Small intestine (tissue), 7 donors: Measurements from ENCODE around the gene SRMS. TPM values are rescaled to one million over a fixed set of nuclear protein-coding genes. Genes with fewer than 3 reads are reported as not detected.

Experiments
- DNase-seq, 2 donors: peaks; one replicate each; pipeline versions ENCODE4 v3.0.0 to v3.0.0-alpha.2; 2013
- FAIRE-seq: peaks from 2 replicates; lab custom pipeline; 2012; peaks lifted over from hg19 to GRCh38; lab: Jason Lieb, UNC
- H3K27ac ChIP-seq, 3 donors: one replicate each; pipeline ENCODE4 v1.5.1; 2013; ENCODE audit warnings: low read length in 2 of 3, mild to moderate bottlenecking in 2 of 3, control low read depth in 1 of 3, inconsistent platforms in 1 of 3, low read depth in 1 of 3, moderate library complexity in 1 of 3
- H3K27me3 ChIP-seq, 3 donors: one replicate each; pipeline ENCODE4 v1.6.1; 2013; ENCODE audit warnings: low read length in 3 of 3, inconsistent platforms in 1 of 3; ENCODE audit not compliant: control insufficient read depth in 3 of 3, insufficient read depth in 3 of 3
- H3K36me3 ChIP-seq, 3 donors: one replicate each; pipeline ENCODE4 v1.6.1; 2013; ENCODE audit warnings: low read length in 3 of 3, inconsistent platforms in 1 of 3, low read depth in 1 of 3, mild to moderate bottlenecking in 1 of 3, moderate library complexity in 1 of 3; ENCODE audit not compliant: control insufficient read depth in 3 of 3, insufficient read depth in 2 of 3
- H3K4me1 ChIP-seq, 3 donors: one replicate each; pipeline ENCODE4 v1.6.1; 2013; ENCODE audit warnings: low read length in 2 of 3, inconsistent platforms in 1 of 3, low read depth in 1 of 3, mild to moderate bottlenecking in 1 of 3, moderate library complexity in 1 of 3; ENCODE audit not compliant: control insufficient read depth in 3 of 3, insufficient read depth in 2 of 3
- H3K4me3 ChIP-seq, 3 donors: one replicate each; pipeline ENCODE4 v1.5.1; 2013; ENCODE audit warnings: low read length in 3 of 3, control low read depth in 1 of 3, inconsistent platforms in 1 of 3, low read depth in 1 of 3, mild to moderate bottlenecking in 1 of 3, moderate library complexity in 1 of 3
- H3K9me3 ChIP-seq, 2 donors: one replicate each; pipeline ENCODE4 v1.6.1; 2013; ENCODE audit warnings: low read depth in 1 of 2, low read length in 1 of 2; ENCODE audit not compliant: control insufficient read depth in 2 of 2, insufficient read depth in 1 of 2
- WGBS, 3 donors: extraction: QIAGEN DNeasy Blood & Tissue Kit; methylation state at CpG; one replicate each; pipeline ENCODE4 v1.1.7; 2013; 5-methylcytosine and 5-hydroxymethylcytosine counted together
- polyA plus RNA-seq, 4 donors: library from polyadenylated mRNA; stranded (reverse) in 3 of 4; unstranded in 1 of 4; fragments of 200-250 nt in 3 of 4; fragments of 120-200 nt in 1 of 4; gene quantifications; one replicate each; pipeline versions ENCODE4 v1.2.1 to v1.2.3, GENCODE V29; 2013
- donor health status: healthy with polysubstance abuse.
- donor health status: control.
- donor health status: control.
- donor health status: Bipolar disorder and iron deficiency.
- donor health status: healthy.

SRMS gene
- polyA plus RNA-seq, 4 donors, result 0.18 TPM; not detected in 3

- Histone ChIP-seq H3K27ac (no peak overlapping the region), H3K9me3 (no peaks in the 10 kb centered on the region), H3K4me1 (peaks cover 0 to 8% (median 0%) of the 10 kb centered on the region in 3 donors), H3K36me3 (peaks cover 2 to 44% (median 4%) of the 10 kb centered on the region in 3 donors), H3K4me3 (no peak overlapping the region), H3K27me3 (peaks cover 0 to 1% (median 0%) of the 10 kb centered on the region in 3 donors)
- FAIRE-seq (no peak), DNase-seq (no peak)
- 88 to 90% (median 88%) methylated on average over 35 to 46 of the region's 46 CpGs for whole genome bisulfite sequencing, 3 donors
Observed at GRCh38 chr20:63568986-63569949, 21.7 kb upstream of the SRMS start.

- Histone ChIP-seq H3K4me3 (no peak overlapping the region), H3K36me3 (peaks cover 2 to 52% (median 4%) of the 10 kb centered on the region in 3 donors), H3K27ac (peak overlapping the region in 1 of 3 donors; percentile 21), H3K4me1 (peaks cover 0 to 6% (median 0%) of the 10 kb centered on the region in 3 donors), H3K9me3 (no peaks in the 10 kb centered on the region), H3K27me3 (no peaks in the 10 kb centered on the region)
- no peak for DNase-seq
- WGBS, 3 donors, result 71 to 82% (median 75%) methylated on average over 40 to 43 of the region's 43 CpGs
- no peak for FAIRE-seq
Observed at GRCh38 chr20:63568170-63568981, 20.8 kb upstream of the SRMS start.

- Histone ChIP-seq H3K4me3 (no peak overlapping the region), H3K27ac (peak overlapping the region in 1 of 3 donors; percentile 55), H3K4me1 (no peaks in the 10 kb centered on the region), H3K27me3 (no peaks in the 10 kb centered on the region), H3K36me3 (peaks cover 2 to 54% (median 5%) of the 10 kb centered on the region in 3 donors), H3K9me3 (no peaks in the 10 kb centered on the region)
- 75 to 81% (median 81%) methylated on average over 34 to 37 of the region's 37 CpGs for WGBS, 3 donors
- FAIRE-seq (no peak), DNase-seq (no peak)
Observed at GRCh38 chr20:63567386-63568169, 20.0 kb upstream of the SRMS start.

GRCh38 chr20:63567136-63567385, 19.5 kb upstream of the SRMS start:
- Histone ChIP-seq H3K4me3 (no peak overlapping the region), H3K9me3 (no peaks in the 10 kb centered on the region), H3K36me3 (peaks cover 0 to 55% (median 6%) of the 10 kb centered on the region in 3 donors), H3K27ac (no peak overlapping the region), H3K4me1 (no peaks in the 10 kb centered on the region), H3K27me3 (no peaks in the 10 kb centered on the region)
- DNase-seq, result no peak
- no peak for FAIRE-seq
- WGBS, 3 donors, result 85 to 91% (median 88%) methylated on average over 21 to 22 of the region's 22 CpGs

GRCh38 chr20:63566395-63567135, 19.0 kb upstream of the SRMS start:
- no peak overlapping the region for H3K27ac ChIP-seq
- no peaks in the 10 kb centered on the region for H3K9me3 ChIP-seq
- no peaks in the 10 kb centered on the region for H3K27me3 ChIP-seq
- no peak overlapping the region for H3K4me3 ChIP-seq
- H3K4me1 ChIP-seq, result no peaks in the 10 kb centered on the region
- H3K36me3 ChIP-seq, result peaks cover 0 to 57% (median 5%) of the 10 kb centered on the region in 3 donors
- no peak for DNase-seq
- 89 to 91% (median 90%) methylated on average over 27 to 46 of the region's 46 CpGs for WGBS, 3 donors
- FAIRE-seq, result no peak

- H3K9me3 ChIP-seq, result no peaks in the 10 kb centered on the region
- H3K4me1 ChIP-seq, result no peaks in the 10 kb centered on the region
- FAIRE-seq (no peak), DNase-seq (no peak)
- H3K4me3 ChIP-seq, result no peak overlapping the region
- H3K27ac ChIP-seq, result no peak overlapping the region
- peaks cover 3 to 64% (median 5%) of the 10 kb centered on the region in 3 donors for H3K36me3 ChIP-seq
- WGBS, 3 donors, result 95% methylated on average over 37 to 43 of the region's 43 CpGs
- H3K27me3 ChIP-seq, result no peaks in the 10 kb centered on the region
Observed at GRCh38 chr20:63565699-63566335, 18.3 kb upstream of the SRMS start.

- Histone ChIP-seq H3K27me3 (no peaks in the 10 kb centered on the region), H3K27ac (no peak overlapping the region), H3K9me3 (no peaks in the 10 kb centered on the region), H3K36me3 (peaks cover 3 to 68% (median 7%) of the 10 kb centered on the region in 3 donors), H3K4me1 (no peaks in the 10 kb centered on the region), H3K4me3 (no peak overlapping the region)
- FAIRE-seq (no peak), DNase-seq (no peak)
- WGBS, 3 donors, result 95 to 98% (median 97%) methylated on average over 54 to 61 of the region's 61 CpGs
Observed at GRCh38 chr20:63565021-63565698, 17.6 kb upstream of the SRMS start.
